ENCODE data around the gene SETD3.

SETD3 gene

GRCh38 chr14:99516871-99517642 lies 36.4 kb upstream of the SETD3 start:
- no peak for DNase-seq (ENCODE audit: low read depth in 2 of 2)

- DNase-seq (ENCODE audit: low read depth in 2 of 2), result no peak
These were observed 35.7 kb upstream of the SETD3 start for GRCh38 chr14:99516156-99516870.

- DNase-seq (ENCODE audit: low read depth in 2 of 2), result no peak
These were observed 34.9 kb upstream of the SETD3 start for GRCh38 chr14:99515301-99516155.

GRCh38 chr14:99514552-99515300 lies 34.1 kb upstream of the SETD3 start:
- no peak for DNase-seq (ENCODE audit: low read depth in 2 of 2)

- no peak for DNase-seq (ENCODE audit: low read depth in 2 of 2)
These were observed 33.4 kb upstream of the SETD3 start for GRCh38 chr14:99513946-99514551.

- no peak for DNase-seq (ENCODE audit: low read depth in 2 of 2)
These were observed 32.6 kb upstream of the SETD3 start for GRCh38 chr14:99513183-99513694.

- DNase-seq (ENCODE audit: low read depth in 2 of 2), result no peak
These were observed 32.0 kb upstream of the SETD3 start for GRCh38 chr14:99512571-99513182.

- no peak for DNase-seq (ENCODE audit: low read depth in 2 of 2)
These were observed 31.4 kb upstream of the SETD3 start for GRCh38 chr14:99512110-99512449.

- DNase-seq (ENCODE audit: low read depth in 2 of 2), result no peak
These were observed 30.9 kb upstream of the SETD3 start for GRCh38 chr14:99511421-99512109.

- DNase-seq (ENCODE audit: low read depth in 2 of 2), result no peak
These were observed 30.0 kb upstream of the SETD3 start for GRCh38 chr14:99510556-99511139.

GRCh38 chr14:99509871-99510555 lies 29.4 kb upstream of the SETD3 start:
- no peak for DNase-seq (ENCODE audit: low read depth in 2 of 2)

GRCh38 chr14:99508896-99509629 lies 28.4 kb upstream of the SETD3 start:
- no peak for DNase-seq (ENCODE audit: low read depth in 2 of 2)

GRCh38 chr14:99507860-99508640 lies 27.4 kb upstream of the SETD3 start:
- no peak for DNase-seq (ENCODE audit: low read depth in 2 of 2)

- no peak for DNase-seq (ENCODE audit: low read depth in 2 of 2)
These were observed 25.6 kb upstream of the SETD3 start for GRCh38 chr14:99506276-99506675.

GRCh38 chr14:99505089-99505488 lies 24.4 kb upstream of the SETD3 start:
- DNase-seq (ENCODE audit: low read depth in 2 of 2), result no peak

- DNase-seq (ENCODE audit: low read depth in 2 of 2), result no peak
These were observed 23.3 kb upstream of the SETD3 start for GRCh38 chr14:99503848-99504453.

- no peak for DNase-seq (ENCODE audit: low read depth in 2 of 2)
These were observed 22.3 kb upstream of the SETD3 start for GRCh38 chr14:99502989-99503421.

Data from activated CD8-positive, alpha-beta memory T cell treated with anti-CD3 and anti-CD28 coated beads for 4 hours (primary cell).